Tibial artery (tissue), 4 donors: Measurements from ENCODE around the gene AMIGO1.

Source experiments
- DNase-seq, 2 donors: peaks; one replicate each; pipeline ENCODE4 v3.0.0-alpha.2; 2019
- H3K27ac ChIP-seq, 2 donors: fragments of 200-600 bp; sonication (generic) in 1 of 2; 1 replicate in 1 of 2; 2 replicates in 1 of 2; pipeline ENCODE4 v1.5.1; 2018 to 2019; ENCODE audit warnings: mild to moderate bottlenecking in 1 of 2
- H3K27me3 ChIP-seq, 2 donors: fragments of 200-600 bp; sonication (generic) in 1 of 2; one replicate each; pipeline versions ENCODE4 v1.5.1 to v1.6.0; 2016 to 2019
- H3K36me3 ChIP-seq, 3 donors: fragments of 200-600 bp; sonication (generic) in 2 of 3; one replicate each; pipeline ENCODE4 v1.5.1; 2016 to 2019; ENCODE audit warnings: mild to moderate bottlenecking in 2 of 3
- H3K4me1 ChIP-seq, 4 donors: fragments of 200-600 bp; sonication (generic) in 2 of 4; 1 replicate in 3 of 4; 2 replicates in 1 of 4; pipeline ENCODE4 v1.5.1; 2016 to 2019
- H3K4me3 ChIP-seq, 2 donors: fragments of 200-600 bp; sonication (generic) in 1 of 2; 1 replicate in 1 of 2; 2 replicates in 1 of 2; pipeline ENCODE4 v1.5.1; 2018 to 2019; ENCODE audit warnings: mild to moderate bottlenecking in 2 of 2
- H3K9me3 ChIP-seq, 3 donors: fragments of 200-600 bp; sonication (generic) in 1 of 3; one replicate each; pipeline ENCODE4 v1.5.1; 2016 to 2019
- CTCF ChIP-seq, 2 experiments: fragments of 200-600 bp in 1 of 2; fragments of 450-650 bp in 1 of 2; IDR thresholded peaks; one replicate each; pipeline ENCODE4 v1.5.1; 2017 to 2019; ENCODE audit warnings: antibody characterized with exemption in 2 of 2, mild to moderate bottlenecking in 1 of 2, moderate library complexity in 1 of 2
- intact Hi-C: fragments of 100-400 bp; cut with DNase I; formaldehyde crosslinking; loops from one replicate; pipeline ENCODE4 v1.15.0; 2023; ENCODE audit warnings: low total_unique reads

Gene AMIGO1

GRCh38 chr1:109542657-109543056, 33.1 kb upstream of the AMIGO1 start:
- no peaks in the 10 kb centered on the region for H3K36me3 ChIP-seq
- H3K4me3 ChIP-seq: no peak overlapping the region
- no peaks in the 10 kb centered on the region for H3K9me3 ChIP-seq
- intact Hi-C loops: loop anchor here (2.0 to 10.0 kb wide), 2 partner anchors 74 to 442 kb away; partner anchors contain the start of gene AHCYL1
- H3K27me3 ChIP-seq: peaks cover 0 to 3% of the 10 kb centered on the region in 2 donors
- H3K4me1 ChIP-seq: peaks cover 0 to 13% (median 10%) of the 10 kb centered on the region in 4 donors
- no peak for TF ChIP-seq CTCF (IDR thresholded peaks at IDR 0.05)
- no peak overlapping the region for H3K27ac ChIP-seq
- DNase-seq: no peak

GRCh38 chr1:109541102-109541501, 31.6 kb upstream of the AMIGO1 start:
- Histone ChIP-seq H3K27ac (no peak overlapping the region), H3K4me1 (peaks cover 0 to 6% (median 1%) of the 10 kb centered on the region in 4 donors), H3K36me3 (no peaks in the 10 kb centered on the region), H3K4me3 (no peak overlapping the region), H3K27me3 (peaks cover 0 to 3% of the 10 kb centered on the region in 2 donors), H3K9me3 (no peaks in the 10 kb centered on the region)
- no peak for DNase-seq
- intact Hi-C loops: loop anchor here (10.0 kb wide), 1 partner anchor 444 kb away; the partner anchor contains the start of gene AHCYL1
- no peak for TF ChIP-seq CTCF (IDR thresholded peaks at IDR 0.05)

GRCh38 chr1:109539676-109540075, 30.1 kb upstream of the AMIGO1 start, which contains the start of gene GPR61:
GPR61 (plus strand) TSS chr1:109539872; CDS start chr1:109543023, 3,151 bp downstream.
- H3K36me3 ChIP-seq: no peaks in the 10 kb centered on the region
- peaks cover 0 to 3% of the 10 kb centered on the region in 2 donors for H3K27me3 ChIP-seq
- H3K4me3 ChIP-seq: no peak within 1 kb of the TSS
- H3K27ac ChIP-seq: no peak within 1 kb of the TSS
- intact Hi-C loops: loop anchor here (10.0 kb wide), 2 partner anchors 115 to 445 kb away; partner anchors contain the start of genes AHCYL1 and PSMA5
- no peak for DNase-seq
- H3K9me3 ChIP-seq: no peaks in the 10 kb centered on the region
- no peak for TF ChIP-seq CTCF (IDR thresholded peaks at IDR 0.05)
- H3K4me1 ChIP-seq: peaks cover 0 to 14% (median 2%) of the 10 kb centered on the region in 4 donors

- intact Hi-C loops: loop anchor here (10.0 kb wide), 1 partner anchor 114 kb away; the partner anchor contains the start of gene PSMA5
- no peak overlapping the region for H3K27ac ChIP-seq
These were observed 29.5 kb upstream of the AMIGO1 start for GRCh38 chr1:109538827-109539555.

More at GRCh38 chr1:109538827-109539555, 29.5 kb upstream of the AMIGO1 start:
- H3K9me3 ChIP-seq: no peaks in the 10 kb centered on the region
- H3K27me3 ChIP-seq: peaks cover 0 to 3% of the 10 kb centered on the region in 2 donors
- H3K4me1 ChIP-seq: peaks cover 0 to 14% (median 2%) of the 10 kb centered on the region in 4 donors
- no peak for TF ChIP-seq CTCF (IDR thresholded peaks at IDR 0.05)
- no peak overlapping the region for H3K4me3 ChIP-seq
- H3K36me3 ChIP-seq: no peaks in the 10 kb centered on the region
- no peak for DNase-seq
